ENCODE measurements around the gene LY6G6C.

GRCh38 chr6:31752739-31753319 is 31.3 kb upstream of the LY6G6C start:
- TF ChIP-seq CTCF (IDR thresholded peaks at IDR 0.05; ENCODE audit: insufficient read depth, low read depth, low read length) (no peak), EZH2 (IDR thresholded peaks at IDR 0.05; ENCODE audit: insufficient read depth, low read length) (no peak)

All from astrocyte (in vitro differentiated cells and primary cell).